Kidney (tissue), 14 donors: ENCODE data around the gene TRIP11. TPM values are rescaled to one million over a fixed set of nuclear protein-coding genes. Genes with fewer than 3 reads are reported as not detected.

Experiments
- DNase-seq, 5 donors: peaks; one replicate each; pipeline ENCODE4 v3.0.0-alpha.2; 2013 to 2020
- FAIRE-seq: peaks from 2 replicates; lab custom pipeline; 2012; peaks lifted over from hg19 to GRCh38; lab: Jason Lieb, UNC
- H3K27ac ChIP-seq, 2 donors: one replicate each; pipeline ENCODE4 v1.7.0; 2013; ENCODE audit warnings: low read depth in 2 of 2, low read length in 2 of 2, inconsistent platforms in 1 of 2
- H3K27me3 ChIP-seq: one replicate; pipeline ENCODE4 v1.7.1; 2013; ENCODE audit warnings: low read length, inconsistent platforms; ENCODE audit not compliant: control insufficient read depth, insufficient read depth
- H3K36me3 ChIP-seq, 3 donors: one replicate each; pipeline versions ENCODE4 v1.7.0 to v1.7.1; 2013; ENCODE audit warnings: low read length in 3 of 3, control low read depth in 1 of 3, inconsistent platforms in 1 of 3; ENCODE audit not compliant: insufficient read depth in 3 of 3, control insufficient read depth in 2 of 3
- H3K4me1 ChIP-seq, 3 donors: one replicate each; pipeline versions ENCODE4 v1.7.0 to v1.7.1; 2013; ENCODE audit warnings: low read length in 3 of 3, inconsistent platforms in 1 of 3, low read depth in 1 of 3; ENCODE audit not compliant: control insufficient read depth in 2 of 3, insufficient read depth in 2 of 3
- H3K4me3 ChIP-seq, 3 donors: one replicate each; pipeline versions ENCODE4 v1.7.0 to v1.8.1; 2013; ENCODE audit warnings: low read length in 3 of 3, control low read depth in 1 of 3, inconsistent platforms in 1 of 3
- H3K9ac ChIP-seq, 3 donors: one replicate each; pipeline versions ENCODE4 v1.7.0 to v1.7.1; 2013; ENCODE audit warnings: low read length in 3 of 3, control low read depth in 1 of 3, inconsistent platforms in 1 of 3
- H3K9me3 ChIP-seq, 3 donors: one replicate each; pipeline versions ENCODE4 v1.7.0 to v1.7.1; 2013; ENCODE audit warnings: low read length in 3 of 3, control low read depth in 1 of 3, inconsistent platforms in 1 of 3; ENCODE audit not compliant: control insufficient read depth in 2 of 3, insufficient read depth in 1 of 3
- intact Hi-C: fragments of 100-400 bp; cut with DNase I; formaldehyde crosslinking; loops from one replicate; pipeline ENCODE4 v1.11.1; 2022
- polyA plus RNA-seq: library from polyadenylated mRNA; stranded (reverse); fragments of 350-450 nt; fragmentation: Illumina TruSeq; extraction: RNeasy Lipid Tissue Mini Kit (QIAGEN cat#74804); gene quantifications from one replicate; pipeline ENCODE4 v1.2.3, GENCODE V29; 2014; ENCODE audit warnings: low read depth, low replicate concordance; ENCODE audit not compliant: insufficient read depth
- total RNA-seq: library from RNA; stranded (reverse); fragmentation: NEBNext Ultra II Directional; extraction: Animal tissue kit (Norgen Biotek cat#: 25700); gene quantifications from one replicate; pipeline ENCODE4 v1.2.1, GENCODE V29; 2021
- TF ChIP-seq, protein P1 (sequence below): IDR thresholded peaks from 3 replicates; pipeline ENCODE4 v1.5.1; 2012; ENCODE audit warnings: mild to moderate bottlenecking, moderate library complexity, borderline replicate concordance; ENCODE audit not compliant: insufficient read depth; ENCODE audit errors: extremely low read depth
- donor health status: control.
- donor health status: control.
- donor health status: control.
- donor health status: control.
- donor health status: control.
- donor health status: DM: yes; HTN: yes; CAD: no.
- donor health status: Normal renal cell carcinoma (clear cell type).

TRIP11 gene
- total and polyA plus RNA-seq, 2 donors from 2014 or later = 6.2 to 71.5 TPM

DNA sequence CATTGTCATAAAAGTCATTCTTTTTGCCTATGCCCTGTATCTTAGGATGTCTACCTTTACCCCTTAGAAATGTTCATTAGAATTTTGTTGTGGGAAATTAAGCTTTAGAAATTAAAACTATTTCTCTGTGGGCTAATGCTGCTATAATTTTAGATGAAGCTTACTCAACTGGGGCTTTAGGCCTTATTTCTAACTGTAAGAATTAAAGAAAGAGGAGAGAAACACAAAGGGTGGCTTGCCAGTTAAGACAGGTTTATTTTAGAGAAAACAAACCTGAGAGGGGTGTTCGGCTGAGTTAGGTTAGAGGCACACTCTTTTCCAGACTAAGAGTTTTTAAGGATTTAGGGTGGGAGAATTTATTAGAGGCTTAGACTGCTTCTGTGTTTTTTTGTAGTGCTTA lies 6.4 kb downstream of the TRIP11 start:
- no peak overlapping the region for H3K9ac ChIP-seq
- peaks cover 2 to 12% (median 5%) of the 10 kb centered on the region in 3 donors for H3K4me1 ChIP-seq
- intact Hi-C loops = no loop called here
- no peak overlapping the region for H3K27ac ChIP-seq
- H3K36me3 ChIP-seq = peaks cover 0 to 2% (median 0%) of the 10 kb centered on the region in 3 donors
- no peaks in the 10 kb centered on the region for H3K27me3 ChIP-seq
- DNase-seq (no peak), FAIRE-seq (no peak)
- H3K4me3 ChIP-seq = no peak overlapping the region
- no peaks in the 10 kb centered on the region for H3K9me3 ChIP-seq
- TF ChIP-seq, protein P1, sequence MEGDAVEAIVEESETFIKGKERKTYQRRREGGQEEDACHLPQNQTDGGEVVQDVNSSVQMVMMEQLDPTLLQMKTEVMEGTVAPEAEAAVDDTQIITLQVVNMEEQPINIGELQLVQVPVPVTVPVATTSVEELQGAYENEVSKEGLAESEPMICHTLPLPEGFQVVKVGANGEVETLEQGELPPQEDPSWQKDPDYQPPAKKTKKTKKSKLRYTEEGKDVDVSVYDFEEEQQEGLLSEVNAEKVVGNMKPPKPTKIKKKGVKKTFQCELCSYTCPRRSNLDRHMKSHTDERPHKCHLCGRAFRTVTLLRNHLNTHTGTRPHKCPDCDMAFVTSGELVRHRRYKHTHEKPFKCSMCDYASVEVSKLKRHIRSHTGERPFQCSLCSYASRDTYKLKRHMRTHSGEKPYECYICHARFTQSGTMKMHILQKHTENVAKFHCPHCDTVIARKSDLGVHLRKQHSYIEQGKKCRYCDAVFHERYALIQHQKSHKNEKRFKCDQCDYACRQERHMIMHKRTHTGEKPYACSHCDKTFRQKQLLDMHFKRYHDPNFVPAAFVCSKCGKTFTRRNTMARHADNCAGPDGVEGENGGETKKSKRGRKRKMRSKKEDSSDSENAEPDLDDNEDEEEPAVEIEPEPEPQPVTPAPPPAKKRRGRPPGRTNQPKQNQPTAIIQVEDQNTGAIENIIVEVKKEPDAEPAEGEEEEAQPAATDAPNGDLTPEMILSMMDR = no peak

- no peaks in the 10 kb centered on the region for H3K4me1 ChIP-seq
- no peaks in the 10 kb centered on the region for H3K9me3 ChIP-seq
- FAIRE-seq (no peak), DNase-seq (no peak)
- intact Hi-C loops = no loop called here
- no peak overlapping the region for H3K27ac ChIP-seq
- peaks cover 2 to 11% (median 3%) of the 10 kb centered on the region in 3 donors for H3K36me3 ChIP-seq
- TF ChIP-seq, protein P1 = no peak
- no peaks in the 10 kb centered on the region for H3K27me3 ChIP-seq
- H3K4me3 ChIP-seq = no peak overlapping the region
- no peak overlapping the region for H3K9ac ChIP-seq
Observed at GRCh38 chr14:92026548-92027190, 13.2 kb downstream of the TRIP11 start.

DNA sequence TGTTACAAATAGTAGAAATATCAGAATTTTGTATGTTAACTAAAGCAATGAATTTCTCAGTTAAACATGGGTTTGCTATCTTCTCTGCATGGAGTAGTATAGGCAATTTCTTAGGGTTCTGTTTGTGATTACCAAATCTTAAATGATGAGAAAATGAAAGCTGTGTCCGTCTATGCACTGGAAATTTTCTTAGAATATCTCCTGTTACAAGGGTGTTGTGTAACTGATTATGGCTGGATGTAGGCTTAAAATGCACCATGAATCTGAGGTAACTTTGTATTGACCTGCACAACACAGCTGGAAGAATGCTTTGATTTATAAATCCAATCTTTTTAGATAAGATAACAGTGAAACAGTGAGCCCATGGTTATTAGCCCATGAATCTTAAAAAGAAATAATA lies 17.8 kb downstream of the TRIP11 start:
- Histone ChIP-seq H3K4me3 (no peak overlapping the region), H3K9me3 (no peaks in the 10 kb centered on the region), H3K27me3 (no peaks in the 10 kb centered on the region), H3K9ac (no peak overlapping the region), H3K4me1 (no peaks in the 10 kb centered on the region), H3K27ac (no peak overlapping the region), H3K36me3 (peaks cover 3 to 19% (median 6%) of the 10 kb centered on the region in 3 donors)
- intact Hi-C loops = no loop called here
- TF ChIP-seq, protein P1 = no peak
- FAIRE-seq (no peak), DNase-seq (no peak)
